Body of pancreas (tissue), 4 donors: ENCODE data around the gene GNS. TPM values are rescaled to one million over a fixed set of nuclear protein-coding genes. Genes with fewer than 3 reads are reported as not detected.

ENCODE experiments used
- ATAC-seq: fragments of 150-250 bp; one replicate; pipeline ENCODE4 v1.9.1; 2016
- DNase-seq, 4 donors: peaks; one replicate each; pipeline ENCODE4 v3.0.0-alpha.2; 2019
- H3K27ac ChIP-seq, 4 donors: fragments of 200-600 bp; sonication (generic); 1 replicate in 3 of 4; 2 replicates in 1 of 4; pipeline versions ENCODE4 v1.5.1 to v1.6.1; 2016 to 2019; ENCODE audit warnings: mild to moderate bottlenecking in 1 of 4, mixed read lengths in 1 of 4, moderate library complexity in 1 of 4
- H3K27me3 ChIP-seq, 2 donors: fragments of 200-600 bp; sonication (generic); one replicate each; pipeline ENCODE4 v1.6.0; 2016; ENCODE audit warnings: mild to moderate bottlenecking in 1 of 2
- H3K36me3 ChIP-seq, 2 donors: fragments of 200-600 bp; sonication (generic); replicated peaks in 1 of 2; 2 replicates each; pipeline ENCODE4 v1.5.1; 2016; ENCODE audit warnings: low read depth in 2 of 2; ENCODE audit not compliant: insufficient read depth in 1 of 2
- H3K4me1 ChIP-seq: fragments of 200-600 bp; sonication (generic); one replicate; pipeline ENCODE4 v1.6.0; 2016
- H3K4me3 ChIP-seq, 2 donors: fragments of 200-600 bp; sonication (generic); 1 replicate in 1 of 2; 2 replicates in 1 of 2; pipeline ENCODE4 v1.5.1; 2016 to 2019
- H3K9me3 ChIP-seq, 3 donors: fragments of 200-600 bp; sonication (generic); 1 replicate in 2 of 3; 2 replicates in 1 of 3; pipeline ENCODE4 v1.5.1; 2016
- POLR2A ChIP-seq, 3 donors: fragments of 450-650 bp; IDR thresholded peaks; one replicate each; pipeline ENCODE4 v1.6.1; 2016; ENCODE audit warnings: antibody characterized with exemption in 3 of 3, mild to moderate bottlenecking in 2 of 3
- WGBS, 2 donors: methylation state at CpG; one replicate each; pipeline ENCODE4 v1.1.5; 2017; 5-methylcytosine and 5-hydroxymethylcytosine counted together
- intact Hi-C: fragments of 100-400 bp; cut with DNase I; formaldehyde crosslinking; loops from one replicate; pipeline ENCODE4 v1.15.1; 2023
- total RNA-seq, 2 donors: library from RNA; depleted of rRNA; stranded (reverse); fragments of >200 nt; gene quantifications; one replicate each; pipeline ENCODE4 v1.1.0, GENCODE V29; 2016
- TF ChIP-seq, protein P1 (sequence below), 7 experiments: fragments of 450-650 bp in 4 of 7; fragments of 200-600 bp in 3 of 7; sonication (generic) in 3 of 7; IDR thresholded peaks; one replicate each; pipeline ENCODE4 v1.5.1; 2016 to 2019; ENCODE audit warnings: antibody characterized with exemption in 7 of 7

The GNS gene
- total RNA-seq, 2 donors from 2014 or later, result 29.3 to 43.1 TPM

DNA sequence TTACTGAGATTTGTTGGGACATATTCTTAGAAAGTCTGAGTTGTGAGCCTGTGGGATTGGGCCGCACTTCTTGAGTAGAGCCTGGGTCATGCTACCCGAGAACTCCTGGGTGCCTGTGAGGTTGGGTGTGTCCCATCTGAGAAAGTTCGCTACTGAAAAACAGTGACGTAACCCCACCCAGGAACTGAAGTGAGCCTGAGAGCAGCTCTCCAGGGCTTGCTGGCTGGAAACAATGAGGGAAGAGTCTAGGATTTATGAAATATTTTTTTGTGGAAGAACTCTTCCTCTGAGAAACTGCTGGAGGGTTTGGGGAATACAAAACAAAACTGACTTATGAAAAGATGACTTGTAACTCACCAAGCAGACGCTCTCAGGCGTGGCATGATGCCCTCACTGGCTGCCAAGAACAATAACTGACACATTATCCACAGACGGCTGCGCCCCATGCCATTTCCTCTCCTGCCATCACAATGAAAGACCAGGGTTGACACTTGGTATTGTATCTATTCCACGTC is 79.7 kb downstream of the GNS start:
- no peak for ATAC-seq
- TF ChIP-seq, protein P1, sequence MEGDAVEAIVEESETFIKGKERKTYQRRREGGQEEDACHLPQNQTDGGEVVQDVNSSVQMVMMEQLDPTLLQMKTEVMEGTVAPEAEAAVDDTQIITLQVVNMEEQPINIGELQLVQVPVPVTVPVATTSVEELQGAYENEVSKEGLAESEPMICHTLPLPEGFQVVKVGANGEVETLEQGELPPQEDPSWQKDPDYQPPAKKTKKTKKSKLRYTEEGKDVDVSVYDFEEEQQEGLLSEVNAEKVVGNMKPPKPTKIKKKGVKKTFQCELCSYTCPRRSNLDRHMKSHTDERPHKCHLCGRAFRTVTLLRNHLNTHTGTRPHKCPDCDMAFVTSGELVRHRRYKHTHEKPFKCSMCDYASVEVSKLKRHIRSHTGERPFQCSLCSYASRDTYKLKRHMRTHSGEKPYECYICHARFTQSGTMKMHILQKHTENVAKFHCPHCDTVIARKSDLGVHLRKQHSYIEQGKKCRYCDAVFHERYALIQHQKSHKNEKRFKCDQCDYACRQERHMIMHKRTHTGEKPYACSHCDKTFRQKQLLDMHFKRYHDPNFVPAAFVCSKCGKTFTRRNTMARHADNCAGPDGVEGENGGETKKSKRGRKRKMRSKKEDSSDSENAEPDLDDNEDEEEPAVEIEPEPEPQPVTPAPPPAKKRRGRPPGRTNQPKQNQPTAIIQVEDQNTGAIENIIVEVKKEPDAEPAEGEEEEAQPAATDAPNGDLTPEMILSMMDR (IDR thresholded peaks at IDR 0.05), result no peak
- no peak for TF ChIP-seq POLR2A (IDR thresholded peaks at IDR 0.05)
- H3K4me3 ChIP-seq, result no peak overlapping the region
- no peaks in the 10 kb centered on the region for H3K27me3 ChIP-seq
- WGBS, 2 donors, result 47 to 65% methylated on average over 9 of the region's 9 CpGs
- DNase-seq, result peak; percentile 38 to 53 (median 49)
- peak overlapping the region in 2 of 4 donors; percentile 23 to 56 for H3K27ac ChIP-seq
- intact Hi-C loops, result loop anchor here (10.0 kb wide), 1 partner anchor 65 kb away; the partner anchor contains the start of gene RASSF3
- peaks cover 57% of the 10 kb centered on the region for H3K4me1 ChIP-seq
- H3K36me3 ChIP-seq, result no peaks in the 10 kb centered on the region
- H3K9me3 ChIP-seq, result no peaks in the 10 kb centered on the region

DNA sequence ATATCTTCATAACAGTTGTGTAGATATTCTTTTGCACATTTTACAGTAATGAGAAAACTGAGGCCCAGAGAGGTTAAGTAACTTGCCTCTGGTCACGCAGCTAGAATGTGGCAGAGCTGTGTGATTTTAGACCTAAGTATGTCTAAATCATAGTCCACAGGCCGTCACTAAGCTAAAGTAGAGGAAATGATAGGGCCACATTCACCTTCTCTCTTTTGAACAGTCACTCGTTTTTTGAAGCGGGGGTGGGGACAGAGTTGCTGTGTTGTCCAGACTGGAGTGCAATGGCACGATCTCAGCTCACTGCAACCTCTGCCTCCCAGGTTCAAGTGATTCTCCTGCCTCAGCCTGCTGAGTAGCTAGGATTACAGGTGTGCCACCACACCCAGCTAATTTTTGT is 80.4 kb downstream of the GNS start:
- ATAC-seq (no peak), DNase-seq (no peak)
- H3K4me1 ChIP-seq, result peaks cover 64% of the 10 kb centered on the region
- H3K9me3 ChIP-seq, result no peaks in the 10 kb centered on the region
- 76 to 84% methylated on average over 5 of the region's 5 CpGs for WGBS, 2 donors
- no peaks in the 10 kb centered on the region for H3K36me3 ChIP-seq
- H3K27me3 ChIP-seq, result no peaks in the 10 kb centered on the region
- intact Hi-C loops, result loop anchor here (10.0 kb wide), 1 partner anchor 64 kb away; the partner anchor contains the start of gene RASSF3
- peak overlapping the region in 1 of 4 donors; percentile 56 for H3K27ac ChIP-seq
- no peak for TF ChIP-seq POLR2A (IDR thresholded peaks at IDR 0.05)
- TF ChIP-seq, protein P1 (IDR thresholded peaks at IDR 0.05), result no peak
- H3K4me3 ChIP-seq, result no peak overlapping the region

DNA sequence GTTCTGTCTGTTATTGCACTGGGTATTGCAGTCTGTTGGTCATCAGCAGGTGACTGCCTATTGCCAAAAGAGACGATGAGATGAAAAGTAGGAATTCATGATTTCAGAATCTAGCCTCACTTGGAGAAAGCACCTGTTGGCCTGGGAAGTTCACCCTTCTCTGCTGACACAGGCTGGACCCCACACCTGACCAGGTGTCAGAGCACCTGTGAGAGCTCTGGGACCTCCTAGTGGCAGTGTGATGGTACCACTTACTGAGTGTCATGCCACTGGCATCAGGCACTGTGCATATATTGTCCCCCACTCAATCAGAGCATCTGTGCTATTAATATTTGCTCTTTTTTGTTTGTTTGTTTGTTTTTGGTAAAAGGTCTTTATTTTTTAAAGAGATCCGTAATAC is 81.0 kb downstream of the GNS start:
- H3K27me3 ChIP-seq, result no peaks in the 10 kb centered on the region
- H3K4me3 ChIP-seq, result no peak overlapping the region
- H3K36me3 ChIP-seq, result no peaks in the 10 kb centered on the region
- DNase-seq, result peak in 1 of 4 donors; percentile 35
- H3K4me1 ChIP-seq, result peaks cover 64% of the 10 kb centered on the region
- intact Hi-C loops, result loop anchor here (10.0 kb wide), 1 partner anchor 63 kb away; the partner anchor contains the start of gene RASSF3
- H3K27ac ChIP-seq, result no peak overlapping the region
- 61 to 75% methylated on average over 2 of the region's 2 CpGs for WGBS, 2 donors
- H3K9me3 ChIP-seq, result no peaks in the 10 kb centered on the region
- TF ChIP-seq, protein P1 (IDR thresholded peaks at IDR 0.05), result peak in 4 of 7 experiments; percentile 16 to 36 (median 29)
- TF ChIP-seq POLR2A (IDR thresholded peaks at IDR 0.05), result no peak
- ATAC-seq, result no peak

DNA sequence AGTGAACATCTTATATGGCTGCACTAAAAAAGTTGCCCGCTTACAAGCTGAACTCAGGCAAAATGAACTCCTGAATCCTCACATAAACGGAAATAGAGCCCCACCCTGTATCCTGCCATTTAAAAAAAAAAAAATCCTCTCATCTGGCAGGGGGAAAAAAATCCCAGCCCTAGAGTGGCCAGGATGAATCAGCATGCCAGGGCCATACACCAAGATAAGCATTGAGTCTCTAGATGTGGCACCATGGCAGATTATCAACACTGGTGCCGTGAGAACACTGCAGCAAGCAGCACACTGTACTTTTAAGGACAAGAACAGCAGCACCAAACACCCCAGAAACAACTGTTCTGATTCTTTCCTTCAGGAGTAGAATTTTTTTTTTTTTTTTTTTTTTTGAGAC is 83.4 kb downstream of the GNS start:
- DNase-seq (peak; percentile 71 to 88 (median 86)), ATAC-seq (peak; percentile 78)

More for the DNA sequence above, 83.4 kb downstream of the GNS start:
- intact Hi-C loops, result loop anchor here (10.0 kb wide), 1 partner anchor 61 kb away; the partner anchor contains the start of gene RASSF3
- Histone ChIP-seq H3K27me3 (no peaks in the 10 kb centered on the region), H3K36me3 (no peaks in the 10 kb centered on the region), H3K27ac (peak overlapping the region in 3 of 4 donors; percentile 49 to 56 (median 52)), H3K4me3 (no peak overlapping the region), H3K9me3 (no peaks in the 10 kb centered on the region), H3K4me1 (peaks cover 76% of the 10 kb centered on the region)
- WGBS, 2 donors, result 42 to 54% methylated on average over 3 of the region's 3 CpGs
- TF ChIP-seq, protein P1 (IDR thresholded peaks at IDR 0.05), result no peak
- no peak for TF ChIP-seq POLR2A (IDR thresholded peaks at IDR 0.05)
